Measurements from ENCODE around the gene LIN54. TPM values are rescaled to one million over a fixed set of nuclear protein-coding genes. Genes with fewer than 3 reads are reported as not detected.

The LIN54 gene
- total and polyA plus RNA-seq, 9 of the 15 experiments (the other 6 are each of a cell fraction or from before 2014, with no cell fraction given): 2.2 to 22.5 (median 15.8) TPM

GRCh38 chr4:83034630-83035494 lies 24.2 kb upstream of the LIN54 start, which contains the start of gene COPS4 (continued):
- TF ChIP-seq ETS1 (conservative IDR thresholded peaks at IDR 0.05; ENCODE audit: control insufficient read depth, low read depth, low read length) (0 out of 2 replicates have a peak, but pooled peaks have one; percentile 29), BDP1 (IDR thresholded peaks at IDR 0.05; ENCODE audit: insufficient read depth, insufficient read length) (no peak), ZC3H11A (IDR thresholded peaks at IDR 0.05; ENCODE audit: low read depth, low read length) (peak; percentile 68; the same call in 1 of the 2 replicates), HNRNPL (IDR thresholded peaks at IDR 0.05; ENCODE audit: low read depth, low read length) (no peak), SRSF1 (IDR thresholded peaks at IDR 0.05; ENCODE audit: low read depth, low read length) (no peak), BRF2 (IDR thresholded peaks at IDR 0.05; ENCODE audit: borderline replicate concordance, insufficient read depth, insufficient read length) (no peak), CHD4 (IDR thresholded peaks at IDR 0.05; ENCODE audit: insufficient read depth, insufficient replicate concordance, low read depth, low read length, poor library complexity, severe bottlenecking) (no peak), GTF2F1 (IDR thresholded peaks at IDR 0.05; ENCODE audit: low read depth, low read length) (peak; percentile 91; the same call in 1 of the 2 replicates), BCOR (IDR thresholded peaks at IDR 0.05) (peak; percentile 91), LCOR (CRISPR knock-in tag; IDR thresholded peaks at IDR 0.05) (peak; percentile 98), GTF2A2 (tag; IDR thresholded peaks at IDR 0.05) (peak; percentile 73), U2AF2 (optimal IDR thresholded peaks at IDR 0.05; ENCODE audit: low read depth, low read length) (no peak), ZNF57 (CRISPR knock-in tag; IDR thresholded peaks at IDR 0.05) (no peak), HNRNPK (IDR thresholded peaks at IDR 0.05; ENCODE audit: low read depth, low read length, poor library complexity, severe bottlenecking) (no peak), POLR2B (IDR thresholded peaks at IDR 0.05; ENCODE audit: low read depth, partially characterized antibody) (peak; percentile 74), POLR2H (tag; IDR thresholded peaks at IDR 0.05; ENCODE audit: low read depth) (peak; percentile 95)
- TF ChIP-seq, protein P1, sequence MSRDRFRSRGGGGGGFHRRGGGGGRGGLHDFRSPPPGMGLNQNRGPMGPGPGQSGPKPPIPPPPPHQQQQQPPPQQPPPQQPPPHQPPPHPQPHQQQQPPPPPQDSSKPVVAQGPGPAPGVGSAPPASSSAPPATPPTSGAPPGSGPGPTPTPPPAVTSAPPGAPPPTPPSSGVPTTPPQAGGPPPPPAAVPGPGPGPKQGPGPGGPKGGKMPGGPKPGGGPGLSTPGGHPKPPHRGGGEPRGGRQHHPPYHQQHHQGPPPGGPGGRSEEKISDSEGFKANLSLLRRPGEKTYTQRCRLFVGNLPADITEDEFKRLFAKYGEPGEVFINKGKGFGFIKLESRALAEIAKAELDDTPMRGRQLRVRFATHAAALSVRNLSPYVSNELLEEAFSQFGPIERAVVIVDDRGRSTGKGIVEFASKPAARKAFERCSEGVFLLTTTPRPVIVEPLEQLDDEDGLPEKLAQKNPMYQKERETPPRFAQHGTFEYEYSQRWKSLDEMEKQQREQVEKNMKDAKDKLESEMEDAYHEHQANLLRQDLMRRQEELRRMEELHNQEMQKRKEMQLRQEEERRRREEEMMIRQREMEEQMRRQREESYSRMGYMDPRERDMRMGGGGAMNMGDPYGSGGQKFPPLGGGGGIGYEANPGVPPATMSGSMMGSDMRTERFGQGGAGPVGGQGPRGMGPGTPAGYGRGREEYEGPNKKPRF (IDR thresholded peaks at IDR 0.05; ENCODE audit: low read depth, low read length): no peak
- TF ChIP-seq, protein P2, sequence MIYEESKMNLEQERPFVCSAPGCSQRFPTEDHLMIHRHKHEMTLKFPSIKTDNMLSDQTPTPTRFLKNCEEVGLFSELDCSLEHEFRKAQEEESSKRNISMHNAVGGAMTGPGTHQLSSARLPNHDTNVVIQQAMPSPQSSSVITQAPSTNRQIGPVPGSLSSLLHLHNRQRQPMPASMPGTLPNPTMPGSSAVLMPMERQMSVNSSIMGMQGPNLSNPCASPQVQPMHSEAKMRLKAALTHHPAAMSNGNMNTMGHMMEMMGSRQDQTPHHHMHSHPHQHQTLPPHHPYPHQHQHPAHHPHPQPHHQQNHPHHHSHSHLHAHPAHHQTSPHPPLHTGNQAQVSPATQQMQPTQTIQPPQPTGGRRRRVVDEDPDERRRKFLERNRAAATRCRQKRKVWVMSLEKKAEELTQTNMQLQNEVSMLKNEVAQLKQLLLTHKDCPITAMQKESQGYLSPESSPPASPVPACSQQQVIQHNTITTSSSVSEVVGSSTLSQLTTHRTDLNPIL (CRISPR knock-in tag; IDR thresholded peaks at IDR 0.05): no peak
- TF ChIP-seq, protein P3, sequence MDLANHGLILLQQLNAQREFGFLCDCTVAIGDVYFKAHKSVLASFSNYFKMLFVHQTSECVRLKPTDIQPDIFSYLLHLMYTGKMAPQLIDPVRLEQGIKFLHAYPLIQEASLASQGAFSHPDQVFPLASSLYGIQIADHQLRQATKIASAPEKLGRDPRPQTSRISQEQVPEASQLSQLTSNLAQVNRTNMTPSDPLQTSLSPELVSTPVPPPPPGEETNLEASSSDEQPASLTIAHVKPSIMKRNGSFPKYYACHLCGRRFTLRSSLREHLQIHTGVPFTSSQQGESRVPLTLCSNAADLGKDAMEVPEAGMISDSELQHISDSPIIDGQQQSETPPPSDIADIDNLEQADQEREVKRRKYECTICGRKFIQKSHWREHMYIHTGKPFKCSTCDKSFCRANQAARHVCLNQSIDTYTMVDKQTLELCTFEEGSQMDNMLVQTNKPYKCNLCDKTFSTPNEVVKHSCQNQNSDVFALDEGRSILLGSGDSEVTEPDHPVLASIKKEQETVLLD (IDR thresholded peaks at IDR 0.05): no peak
